ENCODE results near the gene OPRD1. TPM values are rescaled to one million over a fixed set of nuclear protein-coding genes. Genes with fewer than 3 reads are reported as not detected.

Gene OPRD1
- total RNA-seq, 1 donor from 2014 or later: not detected

- Histone ChIP-seq H3K36me3 (no peaks in the 10 kb centered on the region), H3K4me1 (no peaks in the 10 kb centered on the region), H3K27ac (no peak overlapping the region), H3K4me3 (no peak overlapping the region), H3K27me3 (no peaks in the 10 kb centered on the region), H3K9me3 (no peaks in the 10 kb centered on the region)
- TF ChIP-seq CTCF (IDR thresholded peaks at IDR 0.05): no peak
- intact Hi-C loops (cut with DNase I): no loop called here
- no peak for DNase-seq (ENCODE audit: low spot score in 2 of 2)
These were observed 8.3 kb upstream of the OPRD1 start for GRCh38 chr1:28803662-28804061.

- TF ChIP-seq CTCF (IDR thresholded peaks at IDR 0.05): no peak
- no peaks in the 10 kb centered on the region for H3K27me3 ChIP-seq
- H3K36me3 ChIP-seq: no peaks in the 10 kb centered on the region
- H3K4me3 ChIP-seq: no peak overlapping the region
- no peak for DNase-seq (ENCODE audit: low spot score in 2 of 2)
- H3K9me3 ChIP-seq: no peaks in the 10 kb centered on the region
- H3K27ac ChIP-seq: no peak overlapping the region
- no peaks in the 10 kb centered on the region for H3K4me1 ChIP-seq
- intact Hi-C loops (cut with DNase I): no loop called here
These were observed 7.9 kb upstream of the OPRD1 start for GRCh38 chr1:28804071-28804470.

GRCh38 chr1:28807046-28807445 is 4.9 kb upstream of the OPRD1 start:
- DNase-seq (ENCODE audit: low spot score in 2 of 2): no peak
- no peaks in the 10 kb centered on the region for H3K9me3 ChIP-seq

GRCh38 chr1:28807986-28808385 is 4.0 kb upstream of the OPRD1 start:
- no peak for DNase-seq (ENCODE audit: low spot score in 2 of 2)
- H3K36me3 ChIP-seq: no peaks in the 10 kb centered on the region
- intact Hi-C loops (cut with DNase I): no loop called here
- H3K9me3 ChIP-seq: no peaks in the 10 kb centered on the region
- H3K27ac ChIP-seq: no peak overlapping the region
- TF ChIP-seq CTCF (IDR thresholded peaks at IDR 0.05): no peak
- no peaks in the 10 kb centered on the region for H3K27me3 ChIP-seq
- no peaks in the 10 kb centered on the region for H3K4me1 ChIP-seq
- H3K4me3 ChIP-seq: no peak overlapping the region

More at GRCh38 chr1:28807046-28807445, 4.9 kb upstream of the OPRD1 start:
- no peak overlapping the region for H3K27ac ChIP-seq
- no peak overlapping the region for H3K4me3 ChIP-seq
- TF ChIP-seq CTCF (IDR thresholded peaks at IDR 0.05): no peak
- intact Hi-C loops (cut with DNase I): no loop called here
- no peaks in the 10 kb centered on the region for H3K36me3 ChIP-seq
- no peaks in the 10 kb centered on the region for H3K4me1 ChIP-seq
- H3K27me3 ChIP-seq: no peaks in the 10 kb centered on the region

- Histone ChIP-seq H3K4me1 (no peaks in the 10 kb centered on the region), H3K36me3 (no peaks in the 10 kb centered on the region), H3K27me3 (no peaks in the 10 kb centered on the region), H3K27ac (no peak overlapping the region), H3K4me3 (no peak overlapping the region), H3K9me3 (no peaks in the 10 kb centered on the region)
- intact Hi-C loops (cut with DNase I): no loop called here
- no peak for TF ChIP-seq CTCF (IDR thresholded peaks at IDR 0.05)
- DNase-seq (ENCODE audit: low spot score in 2 of 2): no peak
These were observed 603 bp upstream of the OPRD1 start for GRCh38 chr1:28811369-28811765.

All from ascending aorta (tissue), 2 donors.